Gastrocnemius medialis (tissue), 4 donors: ENCODE data around the gene ARHGAP15.

Experiments used
- POLR2A ChIP-seq, 2 donors: fragments of 450-650 bp; IDR thresholded peaks; one replicate each; pipeline ENCODE4 v1.6.1; 2017; ENCODE audit warnings: antibody characterized with exemption in 2 of 2, mild to moderate bottlenecking in 2 of 2, moderate library complexity in 2 of 2
- TF ChIP-seq, protein P1 (sequence below), 5 experiments: fragments of 450-650 bp in 3 of 5; fragments of 200-600 bp in 2 of 5; sonication (generic) in 2 of 5; IDR thresholded peaks in 4 of 5; conservative IDR thresholded peaks in 1 of 5; 1 replicate in 4 of 5; 2 replicates in 1 of 5; pipeline ENCODE4 v1.5.1; 2016 to 2019; ENCODE audit warnings: antibody characterized with exemption in 5 of 5, mild to moderate bottlenecking in 3 of 5, moderate library complexity in 3 of 5

GRCh38 chr2:143793381-143793780 is 664.2 kb downstream of the ARHGAP15 start:
- TF ChIP-seq, protein P1, sequence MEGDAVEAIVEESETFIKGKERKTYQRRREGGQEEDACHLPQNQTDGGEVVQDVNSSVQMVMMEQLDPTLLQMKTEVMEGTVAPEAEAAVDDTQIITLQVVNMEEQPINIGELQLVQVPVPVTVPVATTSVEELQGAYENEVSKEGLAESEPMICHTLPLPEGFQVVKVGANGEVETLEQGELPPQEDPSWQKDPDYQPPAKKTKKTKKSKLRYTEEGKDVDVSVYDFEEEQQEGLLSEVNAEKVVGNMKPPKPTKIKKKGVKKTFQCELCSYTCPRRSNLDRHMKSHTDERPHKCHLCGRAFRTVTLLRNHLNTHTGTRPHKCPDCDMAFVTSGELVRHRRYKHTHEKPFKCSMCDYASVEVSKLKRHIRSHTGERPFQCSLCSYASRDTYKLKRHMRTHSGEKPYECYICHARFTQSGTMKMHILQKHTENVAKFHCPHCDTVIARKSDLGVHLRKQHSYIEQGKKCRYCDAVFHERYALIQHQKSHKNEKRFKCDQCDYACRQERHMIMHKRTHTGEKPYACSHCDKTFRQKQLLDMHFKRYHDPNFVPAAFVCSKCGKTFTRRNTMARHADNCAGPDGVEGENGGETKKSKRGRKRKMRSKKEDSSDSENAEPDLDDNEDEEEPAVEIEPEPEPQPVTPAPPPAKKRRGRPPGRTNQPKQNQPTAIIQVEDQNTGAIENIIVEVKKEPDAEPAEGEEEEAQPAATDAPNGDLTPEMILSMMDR (IDR thresholded peaks at IDR 0.05 in 4 of 5, conservative IDR thresholded peaks at IDR 0.05 in 1 of 5) = no peak
- TF ChIP-seq POLR2A (IDR thresholded peaks at IDR 0.05) = no peak
